OCI-LY1 (cell line): Measurements from ENCODE around the gene CTDNEP1.

Experiments
- H2AFZ ChIP-seq: fragments of 200-600 bp; sonication (generic), shearing (Covaris generic); 2 replicates; pipeline ENCODE4 v1.6.0; 2014; ENCODE audit warnings: antibody characterized with exemption, mild to moderate bottlenecking, low read length
- H3F3A ChIP-seq: fragments of 200-600 bp; sonication (generic), shearing (Covaris generic); 2 replicates; pipeline ENCODE4 v1.6.0; 2014; ENCODE audit warnings: mild to moderate bottlenecking, antibody characterized with exemption, low read length, moderate library complexity; ENCODE audit not compliant: insufficient read depth
- H3K27ac ChIP-seq: fragments of 200-600 bp; sonication (generic); 2 replicates; pipeline ENCODE4 v1.5.1; 2014; ENCODE audit warnings: low read length, mixed run types, mild to moderate bottlenecking, low read depth; ENCODE audit not compliant: poor library complexity, severe bottlenecking
- H3K27me3 ChIP-seq: fragments of 200-600 bp; sonication (generic); 2 replicates; pipeline ENCODE4 v1.6.0; 2014; ENCODE audit warnings: antibody characterized with exemption, mild to moderate bottlenecking, low read length, moderate library complexity; ENCODE audit not compliant: insufficient read depth
- H3K36me3 ChIP-seq: fragments of 200-600 bp; sonication (generic); 2 replicates; pipeline ENCODE4 v1.6.1; 2014; ENCODE audit warnings: mild to moderate bottlenecking, antibody characterized with exemption, low read length, moderate library complexity, mixed read lengths; ENCODE audit not compliant: insufficient read depth
- H3K4me1 ChIP-seq: fragments of 200-600 bp; sonication (generic); 2 replicates; pipeline ENCODE4 v1.5.1; 2014; ENCODE audit warnings: mild to moderate bottlenecking, low read length, moderate library complexity; ENCODE audit not compliant: insufficient read depth, severe bottlenecking
- H3K4me2 ChIP-seq: fragments of 200-600 bp; sonication (generic), shearing (Covaris generic); 2 replicates; pipeline ENCODE4 v1.6.1; 2014; ENCODE audit warnings: low read length
- H3K4me3 ChIP-seq: fragments of 200-600 bp; sonication (generic); 2 replicates; pipeline ENCODE4 v1.5.1; 2014; ENCODE audit warnings: low read length, low read depth, mild to moderate bottlenecking, mixed read lengths; ENCODE audit not compliant: poor library complexity, severe bottlenecking
- H3K79me2 ChIP-seq: fragments of 200-600 bp; shearing (Covaris generic); 2 replicates; pipeline ENCODE4 v1.6.1; 2016; ENCODE audit warnings: mixed run types, low read length, mixed read lengths; ENCODE audit not compliant: insufficient read depth
- H3K9ac ChIP-seq: fragments of 200-600 bp; sonication (generic), shearing (Covaris generic); 2 replicates; pipeline ENCODE4 v1.6.1; 2014; ENCODE audit warnings: mild to moderate bottlenecking, low read length, mixed read lengths
- H3K9me2 ChIP-seq: fragments of 200-600 bp; sonication (generic), shearing (Covaris generic); 2 replicates; pipeline ENCODE4 v1.6.1; 2014; ENCODE audit warnings: low read depth, mild to moderate bottlenecking, low read length, mixed read lengths
- H3K9me3 ChIP-seq: fragments of 200-600 bp; shearing (Covaris generic); 2 replicates; pipeline ENCODE4 v1.6.1; 2014; ENCODE audit warnings: low read length, mixed read lengths
- H4K20me1 ChIP-seq: fragments of 200-600 bp; sonication (generic), shearing (Covaris generic); 2 replicates; pipeline ENCODE4 v1.6.0; 2016; ENCODE audit warnings: mild to moderate bottlenecking, low read length; ENCODE audit not compliant: insufficient read depth
- CTCF ChIP-seq: fragments of 200-600 bp; sonication (generic), shearing (Covaris generic); IDR thresholded peaks from 2 replicates; pipeline ENCODE4 v1.5.1; 2017; ENCODE audit warnings: mild to moderate bottlenecking, antibody characterized with exemption, low read length, moderate library complexity, mixed read lengths
- EZH2 ChIP-seq: fragments of 200-600 bp; sonication (generic), shearing (Covaris generic); IDR thresholded peaks from 2 replicates; pipeline ENCODE4 v1.8.0; 2017; ENCODE audit warnings: borderline replicate concordance, mixed run types, mild to moderate bottlenecking, antibody characterized with exemption, low read length, moderate library complexity, mixed read lengths

Gene CTDNEP1

GRCh38 chr17:7259555-7259889, 8.0 kb upstream of the CTDNEP1 start:
- no peak overlapping the region for H3K9ac ChIP-seq
- H4K20me1 ChIP-seq = no peaks in the 10 kb centered on the region
- peaks cover 17% of the 10 kb centered on the region for H3K4me1 ChIP-seq
- peaks cover 7% of the 10 kb centered on the region; the same call in 1 of the 2 replicates for H3K27me3 ChIP-seq
- H3K36me3 ChIP-seq = peaks cover 36% of the 10 kb centered on the region
- H3K27ac ChIP-seq = no peak overlapping the region
- H3K4me2 ChIP-seq = no peak overlapping the region
- no peaks in the 10 kb centered on the region for H3F3A ChIP-seq
- no peak overlapping the region for H2AFZ ChIP-seq
- no peak overlapping the region for H3K4me3 ChIP-seq
- H3K79me2 ChIP-seq = no peaks in the 10 kb centered on the region
- no peaks in the 10 kb centered on the region for H3K9me2 ChIP-seq
- H3K9me3 ChIP-seq = no peaks in the 10 kb centered on the region
- TF ChIP-seq EZH2 (no peak), CTCF (no peak)

- Histone ChIP-seq H3K9me3 (no peaks in the 10 kb centered on the region), H3K27ac (no peak overlapping the region), H3K4me1 (peaks cover 17% of the 10 kb centered on the region), H3K36me3 (peaks cover 42% of the 10 kb centered on the region), H4K20me1 (no peaks in the 10 kb centered on the region), H3K27me3 (peaks cover 7% of the 10 kb centered on the region; the same call in 1 of the 2 replicates), H3K79me2 (no peaks in the 10 kb centered on the region), H3K9me2 (no peaks in the 10 kb centered on the region), H3K4me2 (no peak overlapping the region), H3K4me3 (no peak overlapping the region), H3K9ac (no peak overlapping the region), H2AFZ (no peak overlapping the region), H3F3A (no peaks in the 10 kb centered on the region)
- no peak for TF ChIP-seq CTCF
- TF ChIP-seq EZH2 = no peak
Measured at GRCh38 chr17:7258731-7259554, 7.4 kb upstream of the CTDNEP1 start.

GRCh38 chr17:7256766-7257456, 5.4 kb upstream of the CTDNEP1 start:
- Histone ChIP-seq H4K20me1 (no peaks in the 10 kb centered on the region), H3K27ac (no peak overlapping the region), H3K36me3 (peaks cover 43% of the 10 kb centered on the region), H2AFZ (no peak overlapping the region), H3K9me3 (no peaks in the 10 kb centered on the region), H3K9ac (no peak overlapping the region), H3K9me2 (no peaks in the 10 kb centered on the region), H3F3A (no peaks in the 10 kb centered on the region), H3K4me2 (no peak overlapping the region), H3K27me3 (peaks cover 2% of the 10 kb centered on the region; the same call in 1 of the 2 replicates), H3K79me2 (no peaks in the 10 kb centered on the region), H3K4me3 (no peak overlapping the region), H3K4me1 (peaks cover 20% of the 10 kb centered on the region)
- TF ChIP-seq CTCF (no peak), EZH2 (no peak)
